ENCODE data around the gene TBCD. TPM values are rescaled to one million over a fixed set of nuclear protein-coding genes. Genes with fewer than 3 reads are reported as not detected.
"Not testable (repeated sequence)": the region's sequence is repeated elsewhere in the genome, so short reads cannot be mapped to it uniquely, and the experiment has no call there.

TBCD gene
- total RNA-seq, 1 donor from 2014 or later = 156 TPM

DNA sequence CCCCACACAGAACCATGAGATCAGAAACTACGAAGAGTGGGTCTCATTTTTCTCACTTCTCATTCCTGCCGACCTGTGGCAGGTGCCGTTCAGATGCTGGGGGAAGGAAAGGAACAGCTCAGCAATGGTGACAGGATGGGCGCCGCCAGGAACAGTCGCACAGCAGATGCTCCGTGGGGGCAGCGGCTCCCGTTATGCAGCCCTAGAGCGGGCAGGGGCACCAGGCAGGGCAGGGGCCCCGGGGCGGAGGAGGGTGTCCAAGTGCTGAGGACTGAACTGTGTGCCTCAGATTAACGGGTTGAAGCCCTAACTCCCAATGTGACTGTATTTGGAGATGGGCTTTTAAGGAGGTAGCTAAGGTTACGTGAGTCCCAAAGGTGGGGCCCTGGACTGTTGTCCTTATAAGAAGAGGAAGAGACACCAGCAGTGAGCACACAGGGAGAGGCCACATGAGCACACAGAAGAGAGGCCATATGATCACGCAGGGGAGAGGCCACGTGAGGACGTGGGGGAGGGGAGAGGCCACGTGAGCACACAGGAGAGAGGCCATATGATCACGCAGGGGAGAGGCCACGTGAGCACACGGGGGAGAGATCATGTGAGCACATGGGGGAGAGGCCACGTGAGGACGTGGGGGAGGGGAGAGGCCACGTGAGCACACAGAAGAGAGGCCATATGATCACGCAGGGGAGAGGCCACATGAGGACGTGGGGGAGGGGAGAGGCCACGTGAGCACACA is 231.8 kb downstream of the TBCD start:
- no peak for DNase-seq (ENCODE audit: low spot score in 2 of 2)

GRCh38 chr17:82984249-82984617 is 232.4 kb downstream of the TBCD start:
- H3K36me3 ChIP-seq; intact Hi-C loops (cut with DNase I): not testable (repeated sequence)

More for the DNA sequence above, 231.8 kb downstream of the TBCD start:
- Histone ChIP-seq H3K27ac (no peak overlapping the region), H3K27me3 (no peaks in the 10 kb centered on the region), H3K9me3 (no peaks in the 10 kb centered on the region), H3K4me3 (no peak overlapping the region), H3K4me1 (no peaks in the 10 kb centered on the region), H3K36me3 (no peaks in the 10 kb centered on the region)
- TF ChIP-seq CTCF (IDR thresholded peaks at IDR 0.05) = no peak
- intact Hi-C loops (cut with DNase I) = no loop called here

DNA sequence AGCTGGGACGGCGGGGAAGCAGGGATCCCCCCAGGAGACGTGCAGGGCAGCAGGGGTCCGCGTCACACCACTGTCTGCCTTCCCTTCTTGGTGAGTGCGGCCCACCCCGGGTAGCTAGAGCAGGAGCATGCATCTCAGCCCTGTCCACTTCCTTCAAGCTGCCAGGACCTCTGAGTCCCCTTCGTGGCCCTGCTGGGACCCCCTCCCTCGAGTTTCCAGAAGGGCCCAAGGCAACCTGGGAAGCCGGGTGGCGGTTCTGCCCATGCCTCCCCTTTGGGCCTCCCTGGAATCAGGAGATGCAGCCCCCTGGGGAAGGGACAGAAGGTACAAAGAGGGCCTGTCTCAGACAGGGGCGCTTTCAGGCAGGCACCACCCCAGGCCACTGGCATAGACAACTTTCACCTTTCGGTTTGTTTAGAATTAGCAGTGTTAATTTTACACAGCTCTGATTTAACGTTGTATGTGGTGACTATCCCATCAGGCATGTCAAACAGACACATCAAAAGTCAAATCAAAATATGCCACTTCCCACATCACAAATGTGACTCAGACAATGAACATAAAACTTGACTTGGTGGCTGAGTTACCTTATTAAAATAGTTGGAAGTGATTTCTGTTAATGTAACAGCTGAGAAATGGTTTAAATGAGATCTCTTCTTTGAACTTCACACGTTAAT is 233.0 kb downstream of the TBCD start:
- Histone ChIP-seq H3K9me3 (no peaks in the 10 kb centered on the region), H3K27ac (no peak overlapping the region), H3K27me3 (no peaks in the 10 kb centered on the region), H3K36me3 (no peaks in the 10 kb centered on the region), H3K4me1 (no peaks in the 10 kb centered on the region), H3K4me3 (no peak overlapping the region)
- DNase-seq (ENCODE audit: low spot score in 2 of 2) = no peak
- no peak for TF ChIP-seq CTCF (IDR thresholded peaks at IDR 0.05)
- intact Hi-C loops (cut with DNase I) = no loop called here

More at GRCh38 chr17:82984249-82984617, 232.4 kb downstream of the TBCD start:
- H3K27me3 ChIP-seq; H3K4me1 ChIP-seq; H3K4me3 ChIP-seq; DNase-seq (ENCODE audit: low spot score in 2 of 2); H3K9me3 ChIP-seq; H3K27ac ChIP-seq: not testable (repeated sequence)

GRCh38 chr17:82985428-82985805 is 233.6 kb downstream of the TBCD start:
- Histone ChIP-seq H3K9me3 (no peaks in the 10 kb centered on the region), H3K27ac (no peak overlapping the region), H3K27me3 (no peaks in the 10 kb centered on the region), H3K36me3 (no peaks in the 10 kb centered on the region), H3K4me1 (no peaks in the 10 kb centered on the region), H3K4me3 (no peak overlapping the region)
- intact Hi-C loops (cut with DNase I) = no loop called here
- no peak for TF ChIP-seq CTCF (IDR thresholded peaks at IDR 0.05)
- no peak for DNase-seq (ENCODE audit: low spot score in 2 of 2)

DNA sequence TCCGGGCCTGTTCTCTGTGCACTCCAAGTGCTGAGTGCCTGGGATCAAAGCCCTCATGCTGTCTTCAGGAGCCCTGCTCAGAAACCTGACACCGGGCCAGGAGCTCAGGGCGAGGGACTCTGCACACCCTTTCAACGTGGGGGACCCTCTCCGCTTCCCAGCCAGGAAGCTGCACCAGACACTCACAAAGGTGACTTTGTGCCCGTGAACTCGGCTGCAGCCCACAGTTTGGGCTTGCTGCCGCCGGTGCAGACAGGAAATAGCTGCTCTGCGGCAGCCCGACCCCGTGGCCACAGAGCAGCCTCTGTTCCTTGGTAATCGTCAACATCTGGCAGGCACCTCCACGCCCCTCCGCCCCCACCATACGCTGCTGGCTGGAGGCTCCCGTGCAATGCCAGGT is 234.1 kb downstream of the TBCD start:
- no peak for TF ChIP-seq CTCF (IDR thresholded peaks at IDR 0.05)
- intact Hi-C loops (cut with DNase I) = no loop called here
- Histone ChIP-seq H3K4me1 (no peaks in the 10 kb centered on the region), H3K36me3 (no peaks in the 10 kb centered on the region), H3K27ac (no peak overlapping the region), H3K27me3 (no peaks in the 10 kb centered on the region), H3K4me3 (no peak overlapping the region), H3K9me3 (no peaks in the 10 kb centered on the region)
- DNase-seq (ENCODE audit: low spot score in 2 of 2) = no peak

DNA sequence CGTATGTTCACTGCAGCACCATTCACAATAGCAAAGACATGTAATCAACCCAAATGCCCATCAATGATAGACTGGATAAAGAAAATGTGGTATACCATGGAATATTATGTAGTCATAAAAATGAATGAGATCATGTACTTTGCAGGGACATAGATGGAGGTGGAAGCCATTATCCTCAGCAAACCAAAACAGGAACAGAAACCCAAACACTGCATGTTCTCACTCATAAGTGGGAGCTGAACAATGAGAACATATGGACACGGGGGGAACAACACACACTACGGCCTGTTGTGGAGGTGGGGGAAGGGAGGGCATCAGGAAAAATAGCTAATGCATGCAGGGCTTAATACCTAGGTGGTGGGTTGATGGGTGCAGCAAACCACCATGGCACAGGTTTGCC is 237.2 kb downstream of the TBCD start:
- intact Hi-C loops (cut with DNase I); DNase-seq (ENCODE audit: low spot score in 2 of 2): not testable (repeated sequence)

More for the DNA sequence above, 237.2 kb downstream of the TBCD start:
- not testable (repeated sequence) for H3K36me3 ChIP-seq, H3K27me3 ChIP-seq, H3K27ac ChIP-seq, H3K4me3 ChIP-seq, H3K4me1 ChIP-seq
- H3K9me3 ChIP-seq = peaks cover 0 to 19% of the 10 kb centered on the region in 2 donors

All from ascending aorta (tissue), 2 donors.